OCI-LY3 (cell line): ENCODE measurements around the gene GNB5.

Experiments
- EZH2phosphoT487 ChIP-seq: fragments of 200-600 bp; shearing (Covaris generic); IDR thresholded peaks from 2 replicates; pipeline ENCODE4 v1.6.1; 2018; ENCODE audit warnings: antibody characterized with exemption, mixed run types, low read depth
- TF ChIP-seq, protein P1 (sequence below): fragments of 200-600, 300-600 bp; sonication (generic); IDR thresholded peaks from 2 replicates; pipeline ENCODE4 v1.5.1; 2014; ENCODE audit warnings: antibody characterized with exemption, low read length, low read depth

DNA sequence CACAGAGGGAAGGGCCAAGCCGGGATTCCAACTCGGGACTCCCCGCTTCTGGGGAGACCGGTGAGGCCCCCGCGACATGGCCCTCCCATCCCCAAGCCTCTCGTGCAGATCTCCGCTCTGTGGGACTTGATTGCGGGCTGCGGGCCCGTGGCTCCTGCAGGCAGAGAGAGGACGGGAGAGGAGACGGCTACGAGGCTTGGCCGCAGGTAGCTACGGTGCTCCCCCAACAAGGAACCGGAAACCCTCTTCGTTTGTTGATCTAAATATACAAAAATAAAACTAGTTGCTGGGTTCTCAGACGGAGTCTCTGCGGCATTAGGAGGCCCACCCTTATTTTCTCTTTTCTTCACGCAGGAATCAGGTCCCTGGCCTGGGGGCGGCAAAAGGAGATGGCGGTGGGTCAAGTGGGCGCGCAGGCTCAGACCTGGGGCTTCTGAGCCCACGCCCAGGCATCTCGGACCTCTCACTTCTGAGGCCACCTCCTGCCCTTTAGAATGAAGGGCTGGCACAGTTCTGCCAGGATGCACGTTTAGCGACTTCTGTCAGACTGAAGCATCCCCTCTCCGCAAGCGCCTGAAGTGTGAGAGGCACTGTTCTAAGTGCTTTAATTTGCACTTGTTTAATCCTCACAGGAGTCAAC lies 10.9 kb downstream of the GNB5 start:
- TF ChIP-seq, protein P1, sequence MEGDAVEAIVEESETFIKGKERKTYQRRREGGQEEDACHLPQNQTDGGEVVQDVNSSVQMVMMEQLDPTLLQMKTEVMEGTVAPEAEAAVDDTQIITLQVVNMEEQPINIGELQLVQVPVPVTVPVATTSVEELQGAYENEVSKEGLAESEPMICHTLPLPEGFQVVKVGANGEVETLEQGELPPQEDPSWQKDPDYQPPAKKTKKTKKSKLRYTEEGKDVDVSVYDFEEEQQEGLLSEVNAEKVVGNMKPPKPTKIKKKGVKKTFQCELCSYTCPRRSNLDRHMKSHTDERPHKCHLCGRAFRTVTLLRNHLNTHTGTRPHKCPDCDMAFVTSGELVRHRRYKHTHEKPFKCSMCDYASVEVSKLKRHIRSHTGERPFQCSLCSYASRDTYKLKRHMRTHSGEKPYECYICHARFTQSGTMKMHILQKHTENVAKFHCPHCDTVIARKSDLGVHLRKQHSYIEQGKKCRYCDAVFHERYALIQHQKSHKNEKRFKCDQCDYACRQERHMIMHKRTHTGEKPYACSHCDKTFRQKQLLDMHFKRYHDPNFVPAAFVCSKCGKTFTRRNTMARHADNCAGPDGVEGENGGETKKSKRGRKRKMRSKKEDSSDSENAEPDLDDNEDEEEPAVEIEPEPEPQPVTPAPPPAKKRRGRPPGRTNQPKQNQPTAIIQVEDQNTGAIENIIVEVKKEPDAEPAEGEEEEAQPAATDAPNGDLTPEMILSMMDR: no peak
- TF ChIP-seq EZH2phosphoT487: no peak
